HCEC 1CT (cell line): ENCODE results near the gene CERCAM.
"Not testable (repeated sequence)": the region's sequence is repeated elsewhere in the genome, so short reads cannot be mapped to it uniquely, and the experiment has no call there.

Experiments
- DNase-seq: peaks from one replicate; pipeline ENCODE4 v3.0.0-alpha.2; 2017

Gene CERCAM

GRCh38 chr9:128393970-128394369, 26.7 kb upstream of the CERCAM start:
- DNase-seq: no peak

- DNase-seq: no peak
These were observed 26.1 kb upstream of the CERCAM start for GRCh38 chr9:128394379-128395168.

- no peak for DNase-seq
These were observed 23.6 kb upstream of the CERCAM start for GRCh38 chr9:128396970-128397613.

- DNase-seq: no peak
These were observed 22.8 kb upstream of the CERCAM start for GRCh38 chr9:128397831-128398230.

- no peak for DNase-seq
These were observed 20.8 kb upstream of the CERCAM start for GRCh38 chr9:128399861-128400260.

- DNase-seq: no peak
These were observed 16.1 kb upstream of the CERCAM start for GRCh38 chr9:128404560-128404959.

- no peak for DNase-seq
These were observed 15.4 kb upstream of the CERCAM start for GRCh38 chr9:128405077-128405779.

GRCh38 chr9:128405780-128406171, 14.9 kb upstream of the CERCAM start:
- no peak for DNase-seq

- DNase-seq: no peak
These were observed 13.7 kb upstream of the CERCAM start for GRCh38 chr9:128406848-128407391.

- no peak for DNase-seq
These were observed 11.7 kb upstream of the CERCAM start for GRCh38 chr9:128408963-128409431.

GRCh38 chr9:128409450-128409849, 11.2 kb upstream of the CERCAM start:
- no peak for DNase-seq

- DNase-seq: peak; percentile 28
These were observed 10.7 kb upstream of the CERCAM start for GRCh38 chr9:128409978-128410377.

- DNase-seq: no peak
These were observed 9.1 kb upstream of the CERCAM start for GRCh38 chr9:128411364-128412119.

- DNase-seq: peak; percentile 12
These were observed 8.4 kb upstream of the CERCAM start for GRCh38 chr9:128412120-128412790.

- not testable (repeated sequence) for DNase-seq
These were observed 6.9 kb upstream of the CERCAM start for GRCh38 chr9:128413728-128414127.

- no peak for DNase-seq
These were observed 6.2 kb upstream of the CERCAM start for GRCh38 chr9:128414461-128414860.

GRCh38 chr9:128415281-128415680, 5.4 kb upstream of the CERCAM start:
- no peak for DNase-seq

GRCh38 chr9:128416014-128416413, 4.6 kb upstream of the CERCAM start:
- DNase-seq: no peak

- no peak for DNase-seq
These were observed 4.1 kb upstream of the CERCAM start for GRCh38 chr9:128416432-128417019.

- DNase-seq: no peak
These were observed 1.4 kb upstream of the CERCAM start for GRCh38 chr9:128419061-128419925.
